WI38 (cell line): ENCODE data around the gene ASCL2.

ENCODE experiments used
- H3K4me3 ChIP-seq: 2 replicates; pipeline ENCODE4 v1.5.1; 2011; ENCODE audit warnings: low read depth, mild to moderate bottlenecking, control low read depth, low read length
- CTCF ChIP-seq: IDR thresholded peaks from 2 replicates; pipeline ENCODE4 v1.5.1; 2012; ENCODE audit warnings: low read depth, mild to moderate bottlenecking, control low read depth, low read length

The ASCL2 gene

GRCh38 chr11:2316169-2316962 lies 46.0 kb upstream of the ASCL2 start:
- no peak overlapping the region for H3K4me3 ChIP-seq
- TF ChIP-seq CTCF, result no peak

GRCh38 chr11:2315395-2316168 lies 45.2 kb upstream of the ASCL2 start:
- TF ChIP-seq CTCF, result no peak
- no peak overlapping the region for H3K4me3 ChIP-seq

- TF ChIP-seq CTCF, result no peak
- H3K4me3 ChIP-seq, result no peak overlapping the region
Measured at GRCh38 chr11:2314525-2315394, 44.4 kb upstream of the ASCL2 start.

GRCh38 chr11:2314136-2314524 lies 43.7 kb upstream of the ASCL2 start:
- no peak overlapping the region for H3K4me3 ChIP-seq
- no peak for TF ChIP-seq CTCF

- no peak for TF ChIP-seq CTCF
- no peak overlapping the region for H3K4me3 ChIP-seq
Measured at GRCh38 chr11:2313051-2313951, 42.9 kb upstream of the ASCL2 start.

- no peak overlapping the region for H3K4me3 ChIP-seq
- no peak for TF ChIP-seq CTCF
Measured at GRCh38 chr11:2312232-2313042, 42.0 kb upstream of the ASCL2 start.
